CD4-positive, alpha-beta T cell treated with Interleukin-10 for 1 hour (primary cell): Measurements from ENCODE around the gene LINC00237.

Source experiments
- DNase-seq: peaks from one replicate; pipeline ENCODE4 v3.0.0-alpha.2; 2020

LINC00237 gene

GRCh38 chr20:21096321-21097043, 9.7 kb downstream of the LINC00237 start:
- peak; percentile 34 for DNase-seq

- DNase-seq: no peak
Measured at GRCh38 chr20:21092806-21093205, 13.4 kb downstream of the LINC00237 start.

- no peak for DNase-seq
Measured at GRCh38 chr20:21090721-21091120, 15.4 kb downstream of the LINC00237 start.

DNA sequence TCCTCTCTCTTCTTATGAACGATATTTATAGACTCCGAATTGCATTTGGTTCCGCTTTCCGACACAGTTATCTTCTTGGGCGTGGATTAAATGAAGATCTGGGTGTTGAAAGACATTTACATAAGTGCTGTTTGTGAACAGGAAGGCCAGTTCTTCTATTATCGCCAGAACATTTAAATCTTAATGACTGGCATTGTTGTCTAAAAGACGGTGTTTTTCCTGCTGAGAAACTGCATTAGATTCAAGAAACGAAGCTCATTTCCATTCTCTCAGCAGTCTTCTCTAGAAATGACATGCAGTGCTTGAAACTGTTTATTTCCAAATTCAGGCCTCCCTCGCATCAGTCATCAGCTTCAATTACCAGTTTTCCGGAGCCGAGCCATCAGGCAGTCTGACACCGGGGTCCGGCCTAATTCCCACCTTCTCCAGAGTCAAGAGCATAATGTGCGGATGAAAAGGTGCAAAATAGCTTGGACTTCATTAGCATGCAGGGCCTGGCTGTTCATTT, 16.0 kb downstream of the LINC00237 start:
- no peak for DNase-seq

DNA sequence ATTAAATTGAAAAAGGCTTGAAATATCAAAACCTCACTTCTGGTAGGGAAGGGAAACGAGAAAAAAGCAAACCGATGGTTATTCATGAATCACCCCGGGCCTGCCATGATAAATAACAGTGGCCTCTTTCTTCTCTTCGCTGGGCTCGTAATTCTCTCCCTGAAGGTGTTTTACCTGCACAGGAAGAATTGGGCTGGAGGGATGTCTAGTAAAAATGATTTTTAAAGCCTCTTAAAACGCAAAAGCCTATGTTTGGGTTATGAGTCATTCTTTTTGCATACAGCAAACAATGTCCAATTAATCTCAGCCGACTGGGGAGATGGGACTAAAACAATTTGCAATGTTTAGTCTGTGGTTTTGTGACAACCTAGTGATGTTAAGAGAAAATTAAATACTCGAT, 16.8 kb downstream of the LINC00237 start:
- DNase-seq: no peak

DNA sequence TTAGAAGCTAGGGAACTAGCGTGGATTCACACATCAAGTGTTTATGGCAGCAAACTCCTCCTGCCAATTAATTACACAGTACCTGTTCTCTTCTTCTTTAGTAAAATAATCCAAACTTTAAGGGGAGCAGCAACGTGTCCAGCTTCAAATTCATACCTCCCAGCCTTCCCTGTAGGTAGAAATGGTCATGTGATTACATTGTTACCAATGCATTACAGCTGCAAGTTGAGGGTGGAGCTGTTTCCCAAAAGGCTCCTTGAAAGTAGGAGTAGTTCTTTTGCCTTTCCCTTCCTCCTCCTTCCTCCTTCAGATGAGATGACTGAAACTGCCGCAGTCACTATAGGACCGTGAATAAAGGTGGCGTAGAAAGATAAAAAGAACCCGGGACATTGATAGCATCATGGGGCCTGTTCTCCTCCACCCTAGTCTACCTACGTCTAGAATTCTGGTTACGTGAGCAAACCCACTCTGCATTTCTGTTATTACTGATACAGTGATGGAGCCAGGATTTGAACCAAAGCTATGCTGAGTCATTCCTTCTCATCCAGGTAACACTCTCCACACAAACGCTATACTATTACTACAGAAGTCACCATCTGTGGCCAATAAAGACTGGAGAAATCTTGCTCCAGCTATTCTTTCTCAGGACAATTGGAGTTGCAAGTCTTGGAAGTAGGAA, 18.2 kb downstream of the LINC00237 start:
- DNase-seq: no peak

DNA sequence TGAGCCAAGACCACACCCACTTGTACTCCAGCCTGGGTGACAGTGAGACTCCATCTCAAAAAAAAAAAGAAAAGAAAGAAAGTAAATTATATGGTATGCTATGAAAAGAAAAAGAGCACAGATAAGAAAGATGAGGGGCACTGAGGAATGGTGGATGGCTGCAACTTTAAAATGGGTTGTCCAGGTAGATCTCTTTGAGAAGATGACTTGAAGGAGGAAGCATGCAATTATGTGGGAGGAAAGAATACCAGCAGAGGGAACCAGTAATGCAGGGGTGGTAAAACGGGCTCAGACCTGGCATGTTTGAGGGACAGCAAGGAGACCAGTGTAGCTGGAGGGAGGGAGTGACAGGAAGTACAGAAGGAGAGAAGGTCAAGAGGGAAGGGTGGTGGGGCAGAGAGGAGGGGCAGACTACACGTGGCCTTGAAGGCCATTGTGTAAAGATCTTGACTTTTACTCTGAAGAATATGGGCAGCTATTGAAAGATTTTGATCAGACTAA, 22.3 kb downstream of the LINC00237 start:
- no peak for DNase-seq

- no peak for DNase-seq
Measured at GRCh38 chr20:21082584-21082983, 23.6 kb downstream of the LINC00237 start.

DNA sequence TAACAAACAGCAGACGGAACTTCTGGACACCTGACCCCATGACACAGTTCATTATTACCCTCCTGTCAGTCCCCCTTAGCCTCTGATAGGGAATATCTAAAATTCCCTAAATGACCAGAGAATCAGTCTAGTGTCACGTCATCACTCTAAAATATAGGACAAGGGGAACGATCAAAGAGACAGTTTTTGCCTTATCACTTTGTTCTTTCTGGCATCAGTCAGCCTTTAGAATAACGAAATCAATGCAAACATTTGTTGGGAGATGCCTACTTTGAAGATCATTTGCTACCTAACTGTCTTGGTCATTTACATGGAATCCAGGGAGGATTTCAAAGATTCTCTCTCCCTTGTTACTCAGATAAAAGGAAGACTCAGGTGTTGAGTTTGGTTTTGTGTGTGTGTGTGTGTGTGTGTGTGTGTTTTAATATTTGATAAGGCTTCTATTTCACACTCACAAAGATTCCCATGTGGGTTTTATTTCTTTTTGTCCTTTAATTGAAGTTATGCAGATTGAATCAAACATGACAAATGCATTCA, 28.3 kb downstream of the LINC00237 start:
- DNase-seq: no peak

GRCh38 chr20:21076073-21076472, 30.1 kb downstream of the LINC00237 start:
- no peak for DNase-seq

DNA sequence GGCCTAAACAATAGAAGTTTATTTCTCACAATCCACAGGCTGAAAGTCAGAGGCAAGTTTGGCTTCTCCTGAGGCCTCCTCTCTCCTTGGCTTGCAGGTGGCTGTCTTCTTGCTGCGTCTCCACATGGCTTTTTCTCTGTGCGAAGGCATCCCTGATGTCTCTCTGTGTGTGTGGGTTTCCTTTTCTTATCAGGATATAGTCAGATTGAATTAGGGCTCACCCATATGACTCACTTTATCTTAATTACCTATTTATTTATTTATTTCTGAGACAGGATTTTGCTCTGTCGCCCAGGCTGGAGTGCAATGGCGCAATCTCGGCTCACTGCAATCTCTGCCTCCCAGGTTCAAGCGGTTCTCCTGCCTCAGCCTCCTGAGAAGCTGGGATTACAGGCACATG, 30.7 kb downstream of the LINC00237 start:
- no peak for DNase-seq

DNA sequence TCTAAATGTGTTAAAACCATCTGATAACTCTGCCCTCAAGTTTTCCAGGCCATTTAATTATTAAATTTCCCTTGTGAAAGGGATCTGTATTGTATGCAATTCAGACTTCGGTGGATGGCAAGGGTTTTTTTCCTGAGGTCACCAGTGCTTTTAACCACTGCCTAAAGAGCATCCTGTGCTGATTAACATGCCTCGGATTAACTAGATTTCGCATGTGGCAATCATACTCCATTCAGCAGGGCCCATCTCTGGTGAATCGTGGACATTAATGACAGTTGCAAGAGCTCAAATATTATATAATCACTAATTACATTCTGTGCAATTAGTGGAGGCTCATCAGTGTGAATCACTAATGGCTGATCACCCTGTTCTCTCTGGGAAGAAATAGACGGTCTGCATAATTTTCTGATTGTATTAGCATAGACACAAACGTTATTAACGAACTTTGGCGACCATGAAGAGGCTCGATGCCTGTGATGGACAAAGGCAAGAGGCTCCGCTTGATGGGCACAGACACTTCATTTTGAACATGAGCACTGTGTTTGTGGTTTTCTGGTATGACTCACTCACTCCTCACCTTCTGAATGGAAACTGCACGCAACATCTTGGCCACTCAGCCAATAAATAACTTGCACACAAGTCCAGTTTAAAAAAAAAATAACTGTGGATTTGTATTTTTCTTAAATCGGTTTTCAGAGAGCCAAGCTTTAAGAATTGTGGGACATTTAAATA, 31.4 kb downstream of the LINC00237 start:
- no peak for DNase-seq

DNA sequence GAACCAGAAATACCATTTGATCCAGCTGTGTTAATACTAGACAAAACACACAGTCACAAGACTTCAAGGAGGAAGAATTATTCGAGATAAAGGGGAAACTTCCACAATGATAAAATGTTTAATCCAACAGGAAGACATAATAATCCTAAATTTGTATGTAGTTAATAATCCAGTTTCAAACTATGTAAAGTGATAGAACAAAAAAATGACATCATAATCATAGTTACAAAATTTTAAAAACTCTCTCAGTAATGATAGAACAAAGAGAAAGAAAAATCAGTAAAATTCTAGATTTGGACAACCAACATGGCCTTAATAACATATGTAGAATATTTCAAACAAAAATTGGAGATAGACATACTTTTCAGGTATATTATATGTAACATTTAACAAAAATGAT, 38.9 kb downstream of the LINC00237 start:
- no peak for DNase-seq

DNA sequence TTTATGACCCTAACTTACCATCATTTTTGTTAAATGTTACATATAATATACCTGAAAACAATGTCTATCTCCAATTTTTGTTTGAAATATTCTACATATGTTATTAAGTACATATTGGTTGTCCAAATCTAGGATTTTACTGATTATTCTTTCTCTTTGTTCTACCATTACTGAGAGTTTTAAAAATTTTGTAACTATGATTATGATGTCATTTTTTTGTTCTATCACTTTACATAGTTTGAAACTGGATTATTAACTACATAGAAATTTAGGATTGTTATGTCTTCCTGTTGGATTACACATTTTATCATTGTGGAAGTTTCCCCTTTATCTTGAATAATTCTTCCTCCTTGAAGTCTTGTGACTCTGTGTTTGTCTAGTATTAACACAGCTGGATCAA, 41.2 kb downstream of the LINC00237 start:
- DNase-seq: no peak

DNA sequence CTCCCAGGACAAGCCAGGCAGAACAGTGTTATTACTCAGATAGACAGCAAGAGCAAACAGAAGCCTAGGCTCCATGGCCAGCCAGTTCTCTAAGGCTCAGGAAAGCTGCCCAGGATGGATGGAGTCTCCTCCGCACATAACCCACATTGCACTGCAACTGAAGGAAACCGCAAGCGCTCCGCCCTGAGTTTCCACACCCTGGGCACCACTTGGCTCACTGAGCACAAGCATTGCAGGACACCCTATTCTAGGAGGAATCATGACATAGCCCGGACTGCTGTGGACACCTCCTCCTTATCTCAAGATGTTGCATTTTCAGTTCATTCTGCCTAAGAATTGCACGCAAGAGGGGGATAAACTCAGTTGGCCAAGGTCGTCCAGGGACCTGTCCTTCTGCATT, 42.9 kb downstream of the LINC00237 start:
- no peak for DNase-seq

DNA sequence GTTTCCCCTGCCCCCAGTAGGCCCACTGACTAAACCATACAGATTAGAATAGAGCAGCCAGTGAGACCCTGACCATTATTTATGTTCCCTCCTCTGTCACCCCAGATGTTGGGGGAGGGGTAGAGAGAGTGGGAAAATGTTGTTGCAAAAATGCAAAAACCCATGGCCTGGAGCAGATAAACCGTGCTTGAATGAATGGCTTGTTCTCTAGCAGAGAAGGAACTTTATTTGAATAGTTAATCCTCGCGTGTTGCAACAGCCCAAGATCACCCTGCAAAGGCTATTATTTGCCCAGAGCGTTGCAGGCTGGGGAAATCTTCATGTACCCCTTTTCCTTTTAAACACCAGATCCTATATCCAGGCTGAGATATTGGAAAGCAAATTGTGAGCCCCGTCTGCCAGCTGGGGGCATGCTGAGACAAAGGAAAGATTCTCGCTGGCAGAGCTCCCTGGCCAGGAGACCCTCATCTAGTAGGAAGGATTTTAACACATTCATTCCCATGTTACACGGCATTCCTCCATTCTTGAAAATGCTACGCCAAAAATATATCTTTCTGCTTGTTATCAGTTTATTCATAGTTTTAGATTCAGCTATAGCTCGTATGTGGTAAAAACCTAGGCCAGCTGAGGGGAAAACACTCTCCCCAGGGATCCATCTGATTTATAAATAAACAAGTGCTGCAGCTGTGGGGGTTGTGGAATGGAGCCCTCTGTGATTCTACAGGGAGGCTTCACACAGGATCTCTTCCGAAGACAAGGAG, 53.0 kb downstream of the LINC00237 start:
- DNase-seq: no peak

DNA sequence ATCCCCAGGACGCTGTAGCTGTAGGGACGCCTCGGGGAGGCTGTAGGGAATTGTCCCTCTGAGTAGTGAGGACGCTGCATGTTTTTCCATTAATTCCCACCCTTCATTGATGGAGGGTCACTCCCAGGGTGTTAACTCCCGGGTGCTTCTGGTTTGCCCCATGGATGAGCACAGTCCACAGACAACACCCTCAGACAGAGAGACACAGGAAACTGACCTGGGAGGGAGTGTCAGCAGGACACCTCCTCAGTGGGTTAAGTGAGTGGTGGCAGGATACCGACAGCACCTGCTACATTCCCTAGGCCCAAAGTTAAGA, 53.5 kb downstream of the LINC00237 start:
- no peak for DNase-seq

- no peak for DNase-seq
Measured at GRCh38 chr20:21052241-21052640, 53.9 kb downstream of the LINC00237 start.

- DNase-seq: no peak
Measured at GRCh38 chr20:21050710-21051109, 55.4 kb downstream of the LINC00237 start.

DNA sequence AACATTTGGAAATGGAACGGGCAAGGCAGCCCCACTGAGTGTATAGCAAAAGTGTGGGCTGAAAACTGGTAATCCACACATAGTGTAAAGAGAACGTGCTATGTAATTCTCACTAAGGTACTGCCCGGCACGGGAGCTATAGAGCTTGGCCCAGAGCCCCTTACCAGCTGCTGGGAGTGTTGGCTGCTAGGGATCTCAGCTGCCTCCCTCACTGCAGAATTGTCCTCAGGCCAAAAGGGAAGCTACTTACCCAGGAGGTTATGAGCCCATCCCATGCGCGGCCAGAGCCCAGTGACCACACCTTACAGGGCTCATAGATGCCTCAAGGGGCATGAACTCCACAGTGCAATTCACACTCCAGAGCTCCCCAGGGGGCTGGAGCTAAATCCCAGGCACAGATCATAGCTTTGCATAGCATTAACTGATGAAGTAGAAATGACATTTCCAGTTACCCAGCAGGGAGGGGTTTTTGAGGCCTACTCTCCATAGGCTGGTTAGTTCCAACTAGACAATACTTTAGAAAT, 56.8 kb downstream of the LINC00237 start:
- no peak for DNase-seq

DNA sequence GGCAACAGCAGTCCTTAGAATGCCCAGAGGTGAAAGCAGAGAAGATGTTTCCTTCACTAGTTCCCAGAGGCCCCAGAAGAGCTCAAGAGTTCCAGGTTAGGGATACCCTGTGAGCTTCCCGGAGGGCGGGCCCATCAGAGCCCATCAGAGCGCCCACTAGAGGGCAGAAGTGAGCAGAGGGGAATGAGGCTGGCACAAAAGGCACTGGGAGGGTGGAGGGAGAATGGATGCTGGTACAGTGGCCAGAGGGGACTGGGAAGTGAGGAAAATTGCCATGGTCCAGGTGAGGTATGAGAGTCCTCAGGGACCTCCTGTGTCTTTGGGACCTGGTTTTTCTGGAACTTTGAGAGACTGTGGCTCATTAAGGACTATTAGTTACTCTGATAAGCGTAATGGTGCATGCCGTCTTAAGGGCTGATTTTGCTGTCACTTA, 57.3 kb downstream of the LINC00237 start:
- peak; percentile 50 for DNase-seq

DNA sequence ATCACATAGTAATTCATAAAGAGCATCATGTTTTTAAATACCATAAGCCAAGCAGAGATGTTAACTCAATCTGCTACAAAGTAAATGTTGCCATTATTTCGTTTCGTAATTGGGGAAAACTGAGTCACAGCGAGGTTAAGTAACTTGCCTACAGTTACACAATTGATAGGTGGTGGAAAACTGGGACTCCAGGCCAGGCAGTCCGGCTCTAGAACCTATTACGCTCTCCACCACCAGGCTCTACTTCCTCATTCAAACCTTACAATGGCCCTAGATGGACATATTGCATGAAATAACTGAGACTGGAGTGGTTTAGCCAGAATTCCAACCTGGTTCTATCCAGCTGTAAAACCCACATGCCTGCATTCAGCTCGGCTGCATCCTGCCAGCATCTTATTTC, 58.2 kb downstream of the LINC00237 start:
- DNase-seq: no peak
